K562 (cell line): ENCODE results near the gene TOR1AIP2. TPM values are rescaled to one million over a fixed set of nuclear protein-coding genes. Genes with fewer than 3 reads are reported as not detected.

ENCODE experiments used
- CBFA2T3 ChIP-seq: fragments of 450-650 bp; IDR thresholded peaks from 2 replicates; pipeline ENCODE4 v1.6.1; 2017
- CEBPB ChIP-seq: fragments of 450-650 bp; IDR thresholded peaks from 2 replicates; pipeline ENCODE4 v1.6.1; 2016; ENCODE audit warnings: missing genetic modification characterization, missing compliant biosample characterization
- CHD2 ChIP-seq: IDR thresholded peaks from 2 replicates; pipeline ENCODE4 v1.6.1; 2011; ENCODE audit warnings: low read depth, low read length
- FOXA3 ChIP-seq, 2 experiments: fragments of 450-650 bp in 1 of 2; sonication (generic) in 1 of 2; formaldehyde crosslinking; IDR thresholded peaks in 1 of 2; conservative IDR thresholded peaks in 1 of 2; 2 replicates each; pipeline versions ENCODE4 v1.4.0 to v1.8.0; 2020 to 2022; ENCODE audit warnings: mild to moderate bottlenecking in 2 of 2, missing genetic modification reagents in 1 of 2
- GATAD2A ChIP-seq: fragments of 450-650 bp; IDR thresholded peaks from 2 replicates; pipeline ENCODE4 v1.6.1; 2017
- GATAD2B ChIP-seq: fragments of 450-650 bp; IDR thresholded peaks from 2 replicates; pipeline ENCODE4 v1.6.1; 2017; ENCODE audit warnings: mild to moderate bottlenecking, borderline replicate concordance
- GTF2F1 ChIP-seq: IDR thresholded peaks from 2 replicates; pipeline ENCODE4 v1.6.1; 2011; ENCODE audit warnings: low read depth, low read length, improper control_type of control experiment
- HIVEP1 ChIP-seq: fragments of 250-450 bp; sonication (Bioruptor Pico); IDR thresholded peaks from 2 replicates; pipeline ENCODE4 v1.4.0; 2020; ENCODE audit warnings: mild to moderate bottlenecking
- HLTF ChIP-seq: fragments of 450-650 bp; IDR thresholded peaks from 2 replicates; pipeline ENCODE4 v1.6.1; 2016
- HNRNPH1 ChIP-seq: fragments of 200-400 bp; formaldehyde crosslinking; optimal IDR thresholded peaks from 2 replicates; pipeline ENCODE3; 2017; ENCODE audit warnings: low read depth, mild to moderate bottlenecking, low read length, moderate library complexity
- HNRNPK ChIP-seq: fragments of 200-400 bp; formaldehyde crosslinking; IDR thresholded peaks from one replicate; pipeline ENCODE4 v1.6.1; 2018; ENCODE audit warnings: mild to moderate bottlenecking, low read depth, low read length; ENCODE audit not compliant: poor library complexity, severe bottlenecking
- KHSRP ChIP-seq: fragments of 450-650 bp; IDR thresholded peaks from 2 replicates; pipeline ENCODE4 v1.6.1; 2017
- MYC ChIP-seq, 2 experiments: fragments of 250-450 bp in 1 of 2; sonication (Bioruptor Pico) in 1 of 2; IDR thresholded peaks; 2 replicates each; pipeline versions ENCODE4 v1.5.1 to v1.6.1; 2012 to 2021; ENCODE audit warnings: low read depth in 2 of 2, borderline replicate concordance in 1 of 2, improper control_type of control experiment in 1 of 2, low read length in 1 of 2, mild to moderate bottlenecking in 1 of 2, moderate library complexity in 1 of 2
- NCOA2 ChIP-seq, 2 experiments: fragments of 450-650 bp; IDR thresholded peaks; 2 replicates each; pipeline ENCODE4 v1.6.1; 2018; ENCODE audit warnings: mild to moderate bottlenecking in 2 of 2, moderate library complexity in 1 of 2; ENCODE audit not compliant: partially characterized antibody in 2 of 2
- NFATC3 ChIP-seq: fragments of 450-650 bp; IDR thresholded peaks from 2 replicates; pipeline ENCODE4 v1.6.1; 2017; ENCODE audit warnings: mild to moderate bottlenecking
- SMAD1 ChIP-seq: fragments of 150-350 bp; IDR thresholded peaks from 2 replicates; pipeline ENCODE4 v1.6.1; 2014; ENCODE audit warnings: low read length, low read depth; ENCODE audit not compliant: partially characterized antibody
- SMARCE1 ChIP-seq: fragments of 450-650 bp; IDR thresholded peaks from 2 replicates; pipeline ENCODE4 v1.7.1; 2016; ENCODE audit warnings: mild to moderate bottlenecking
- TCFL5 ChIP-seq: fragments of 250-450 bp; sonication (Bioruptor Pico); conservative IDR thresholded peaks from 2 replicates; pipeline ENCODE4 v1.6.1; 2021; ENCODE audit warnings: mild to moderate bottlenecking, moderate library complexity, matching md5 sums
- ZC3H8 ChIP-seq: fragments of 450-650 bp; IDR thresholded peaks from 2 replicates; pipeline ENCODE4 v1.6.1; 2017
- ZFP1 ChIP-seq: fragments of 450-650 bp; formaldehyde crosslinking; IDR thresholded peaks from 2 replicates; pipeline ENCODE4 v1.4.0; 2020; ENCODE audit warnings: mild to moderate bottlenecking, mixed read lengths
- ZNF3 ChIP-seq: fragments of 250-450 bp; sonication (Bioruptor Pico); IDR thresholded peaks from 2 replicates; pipeline ENCODE4 v1.5.0; 2021; ENCODE audit warnings: mild to moderate bottlenecking, moderate library complexity
- ZNF436 ChIP-seq: fragments of 250-450, 450-650 bp; sonication (Bioruptor Pico); formaldehyde crosslinking; IDR thresholded peaks from 2 replicates; pipeline ENCODE4 v1.7.0; 2020; ENCODE audit warnings: mild to moderate bottlenecking
- ZNF57 ChIP-seq: fragments of 450-650 bp; formaldehyde crosslinking; IDR thresholded peaks from 2 replicates; pipeline ENCODE4 v1.4.0; 2020; ENCODE audit warnings: mild to moderate bottlenecking, moderate library complexity
- ZNF695 ChIP-seq: fragments of 450-650 bp; formaldehyde crosslinking; IDR thresholded peaks from 2 replicates; pipeline ENCODE4 v1.4.0; 2020; ENCODE audit warnings: mild to moderate bottlenecking, moderate library complexity
- ZNF766 ChIP-seq: fragments of 200-800 bp; sonication (Bioruptor generic); conservative IDR thresholded peaks from 2 replicates; pipeline ENCODE4 v1.6.1; 2016; ENCODE audit warnings: missing genetic modification characterization, missing compliant biosample characterization
- polyA plus RNA-seq, 8 experiments: library from polyadenylated mRNA; depleted of rRNA in 4 of 8; stranded (reverse) in 5 of 8; unstranded in 3 of 8; fragments of >200 nt; fragmentation: Nextera tagmentation in 2 of 8; fragmentation: Illumina TruSeq in 1 of 8; extraction: Ambion mirVana in 2 of 8; extraction: Trizol in 1 of 8; gene quantifications; 2 replicates each; pipeline versions ENCODE4 v1.2.1 to v1.2.3, GENCODE V29; 2011 to 2014; ENCODE audit warnings: inconsistent platforms in 1 of 8, missing spikeins in 1 of 8
- total RNA-seq, 7 experiments: library from RNA; depleted of rRNA in 6 of 7; stranded (reverse); fragments of >200 nt in 6 of 7; fragmentation: Illumina TruSeq in 2 of 7; extraction: Trizol in 2 of 7; gene quantifications; 2 replicates each; pipeline versions ENCODE4 v1.2.1 to v1.2.3, GENCODE V29; 2011 to 2021; ENCODE audit warnings: low replicate concordance in 1 of 7
- TF ChIP-seq, protein P1 (sequence below): sonication (generic); formaldehyde crosslinking; IDR thresholded peaks from 2 replicates; pipeline ENCODE4 v1.8.0; 2022; ENCODE audit warnings: missing genetic modification reagents, mild to moderate bottlenecking, moderate library complexity, borderline replicate concordance
- TF ChIP-seq, protein P2 (sequence below), 2 experiments: fragments of 450-650 bp in 1 of 2; sonication (generic) in 1 of 2; formaldehyde crosslinking; conservative IDR thresholded peaks; 2 replicates each; pipeline versions ENCODE4 v1.4.0 to v1.8.1; 2020 to 2022; ENCODE audit warnings: mild to moderate bottlenecking in 1 of 2, missing genetic modification reagents in 1 of 2
- TF ChIP-seq, protein P3 (sequence below): fragments of 450-650 bp; conservative IDR thresholded peaks from 2 replicates; pipeline ENCODE4 v1.6.1; 2016; ENCODE audit warnings: missing genetic modification characterization, low read depth, mild to moderate bottlenecking, missing compliant biosample characterization, moderate library complexity

TOR1AIP2 gene
- total and polyA plus RNA-seq, 9 of the 15 experiments (the other 6 are each of a cell fraction or from before 2014, with no cell fraction given) = 16.7 to 122 (median 41.4) TPM

DNA sequence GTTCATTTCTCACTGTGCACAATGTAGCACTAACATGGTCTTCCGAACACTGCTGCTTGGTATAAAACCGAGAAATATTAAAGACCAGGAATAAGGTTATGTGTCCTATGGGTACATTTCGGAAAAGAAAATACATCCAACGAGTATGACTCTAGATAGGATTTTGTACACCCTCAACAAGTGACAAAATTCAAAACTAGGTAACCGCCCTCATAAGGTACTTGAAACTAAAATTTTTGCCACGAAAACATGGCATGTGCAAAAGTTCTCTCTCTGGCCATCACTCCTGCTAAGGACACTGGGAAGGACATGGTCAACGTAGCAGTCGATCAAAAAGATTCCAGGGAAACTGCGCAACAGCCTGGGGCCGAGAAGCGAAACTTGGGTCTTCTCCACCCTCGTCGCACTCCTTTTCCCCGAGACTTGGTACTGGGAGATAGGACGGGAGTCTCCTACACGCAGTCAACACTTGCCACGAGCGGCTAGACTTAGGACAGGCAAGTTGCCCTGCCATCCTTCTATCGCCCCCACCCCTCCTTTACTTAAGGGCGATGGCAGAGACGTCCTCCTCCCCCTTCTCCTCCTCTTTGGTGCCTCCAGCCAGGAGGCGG, 4.1 kb upstream of the TOR1AIP2 start (continued):
- TF ChIP-seq, protein P1, sequence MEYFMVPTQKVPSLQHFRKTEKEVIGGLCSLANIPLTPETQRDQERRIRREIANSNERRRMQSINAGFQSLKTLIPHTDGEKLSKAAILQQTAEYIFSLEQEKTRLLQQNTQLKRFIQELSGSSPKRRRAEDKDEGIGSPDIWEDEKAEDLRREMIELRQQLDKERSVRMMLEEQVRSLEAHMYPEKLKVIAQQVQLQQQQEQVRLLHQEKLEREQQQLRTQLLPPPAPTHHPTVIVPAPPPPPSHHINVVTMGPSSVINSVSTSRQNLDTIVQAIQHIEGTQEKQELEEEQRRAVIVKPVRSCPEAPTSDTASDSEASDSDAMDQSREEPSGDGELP (CRISPR knock-in tag) = no peak
- TF ChIP-seq TCFL5 (CRISPR knock-in tag) (no peak; the same call in 1 of the 2 replicates), ZNF436 (CRISPR knock-in tag) (0 out of 2 replicates have a peak, but pooled peaks have one; percentile 32), SMARCE1 (peak; percentile 59), CEBPB (tag) (peak; percentile 78), NFATC3 (no peak), FOXA3 (CRISPR knock-in tag; conservative IDR thresholded peaks at IDR 0.05 in 1 of 2, IDR thresholded peaks at IDR 0.05 in 1 of 2) (peak in 1 of 2 experiments; percentile 15; a peak in 1 of 4 replicates), KHSRP (no peak), CBFA2T3 (0 out of 2 replicates have a peak, but pooled peaks have one; percentile 2), HNRNPH1 (no peak), GTF2F1 (no peak), GATAD2B (0 out of 2 replicates have a peak, but pooled peaks have one; percentile 36), ZNF57 (CRISPR knock-in tag) (no peak), ZC3H8 (no peak), HIVEP1 (CRISPR knock-in tag) (0 out of 2 replicates have a peak, but pooled peaks have one; percentile 41), HNRNPK (no peak), GATAD2A (0 out of 2 replicates have a peak, but pooled peaks have one; percentile 29), HLTF (peak; percentile 71; the same call in 1 of the 2 replicates), CHD2 (0 out of 2 replicates have a peak, but pooled peaks have one; percentile 29), ZFP1 (CRISPR knock-in tag) (no peak), ZNF3 (no peak), ZNF695 (CRISPR knock-in tag) (peak; percentile 79; the same call in 1 of the 2 replicates), SMAD1 (no peak), MYC (IDR thresholded peaks at IDR 0.05; ENCODE audit: low read depth, low read length) (no peak), MYC (CRISPR knock-in tag; IDR thresholded peaks at IDR 0.05; ENCODE audit: borderline replicate concordance, low read depth) (0 out of 2 replicates have a peak, but pooled peaks have one; percentile 80), NCOA2 (IDR thresholded peaks at IDR 0.05; ENCODE audit: partially characterized antibody in 2 of 2) (no peak), ZNF766 (CRISPR knock-in tag) (0 out of 2 replicates have a peak, but pooled peaks have one; percentile 57)
- TF ChIP-seq, protein P2, sequence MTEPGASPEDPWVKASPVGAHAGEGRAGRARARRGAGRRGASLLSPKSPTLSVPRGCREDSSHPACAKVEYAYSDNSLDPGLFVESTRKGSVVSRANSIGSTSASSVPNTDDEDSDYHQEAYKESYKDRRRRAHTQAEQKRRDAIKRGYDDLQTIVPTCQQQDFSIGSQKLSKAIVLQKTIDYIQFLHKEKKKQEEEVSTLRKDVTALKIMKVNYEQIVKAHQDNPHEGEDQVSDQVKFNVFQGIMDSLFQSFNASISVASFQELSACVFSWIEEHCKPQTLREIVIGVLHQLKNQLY (CRISPR knock-in tag; conservative IDR thresholded peaks at IDR 0.05) = peak in 1 of 2 experiments; percentile 26; a peak in 1 of 4 replicates
- TF ChIP-seq, protein P3, sequence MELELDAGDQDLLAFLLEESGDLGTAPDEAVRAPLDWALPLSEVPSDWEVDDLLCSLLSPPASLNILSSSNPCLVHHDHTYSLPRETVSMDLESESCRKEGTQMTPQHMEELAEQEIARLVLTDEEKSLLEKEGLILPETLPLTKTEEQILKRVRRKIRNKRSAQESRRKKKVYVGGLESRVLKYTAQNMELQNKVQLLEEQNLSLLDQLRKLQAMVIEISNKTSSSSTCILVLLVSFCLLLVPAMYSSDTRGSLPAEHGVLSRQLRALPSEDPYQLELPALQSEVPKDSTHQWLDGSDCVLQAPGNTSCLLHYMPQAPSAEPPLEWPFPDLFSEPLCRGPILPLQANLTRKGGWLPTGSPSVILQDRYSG (tag) = no peak; the same call in 1 of the 2 replicates
